Gastrocnemius medialis (tissue), 4 donors: ENCODE measurements around the gene HNRNPC. TPM values are rescaled to one million over a fixed set of nuclear protein-coding genes. Genes with fewer than 3 reads are reported as not detected.

ENCODE experiments used
- ATAC-seq, 2 donors: fragments of 150-250 bp; one replicate each; pipeline ENCODE4 v1.9.1; 2016
- DNase-seq, 2 donors: peaks; one replicate each; pipeline ENCODE4 v3.0.0-alpha.2; 2019
- H3K27ac ChIP-seq, 4 donors: fragments of 200-600 bp; sonication (generic); 1 replicate in 1 of 4; 2 replicates in 3 of 4; pipeline ENCODE4 v1.5.1; 2016 to 2018; ENCODE audit warnings: mild to moderate bottlenecking in 2 of 4, moderate library complexity in 1 of 4
- H3K27me3 ChIP-seq, 3 donors: fragments of 200-600 bp; sonication (generic) in 2 of 3; 1 replicate in 1 of 3; 2 replicates in 2 of 3; pipeline versions ENCODE4 v1.5.1 to v1.6.0; 2016 to 2019; ENCODE audit warnings: mild to moderate bottlenecking in 1 of 3, moderate library complexity in 1 of 3
- H3K36me3 ChIP-seq, 2 donors: fragments of 200-600 bp; sonication (generic) in 1 of 2; one replicate each; pipeline ENCODE4 v1.5.1; 2017 to 2018
- H3K4me1 ChIP-seq, 2 donors: fragments of 200-600 bp; sonication (generic) in 1 of 2; one replicate each; pipeline ENCODE4 v1.5.1; 2016 to 2017; ENCODE audit warnings: mild to moderate bottlenecking in 2 of 2
- H3K4me3 ChIP-seq, 4 donors: fragments of 200-600 bp; sonication (generic) in 3 of 4; 1 replicate in 1 of 4; 2 replicates in 3 of 4; pipeline ENCODE4 v1.5.1; 2016 to 2019; ENCODE audit warnings: mild to moderate bottlenecking in 2 of 4
- H3K9me3 ChIP-seq, 3 donors: fragments of 200-600 bp; sonication (generic) in 2 of 3; 1 replicate in 1 of 3; 2 replicates in 2 of 3; pipeline ENCODE4 v1.5.1; 2016 to 2019
- CTCF ChIP-seq, 5 experiments: fragments of 450-650 bp in 3 of 5; fragments of 200-600 bp in 2 of 5; sonication (generic) in 2 of 5; IDR thresholded peaks in 4 of 5; conservative IDR thresholded peaks in 1 of 5; 1 replicate in 4 of 5; 2 replicates in 1 of 5; pipeline ENCODE4 v1.5.1; 2016 to 2019; ENCODE audit warnings: antibody characterized with exemption in 5 of 5, mild to moderate bottlenecking in 3 of 5, moderate library complexity in 3 of 5
- POLR2A ChIP-seq, 2 donors: fragments of 450-650 bp; IDR thresholded peaks; one replicate each; pipeline ENCODE4 v1.6.1; 2017; ENCODE audit warnings: antibody characterized with exemption in 2 of 2, mild to moderate bottlenecking in 2 of 2, moderate library complexity in 2 of 2
- in situ Hi-C, 4 donors: fragments of 200-750 bp; cut with MboI; loops; one replicate each; pipeline versions ENCODE4 v1.15.0 to v1.8.0; 2017; ENCODE audit warnings: low sequenced_read_pairs in 4 of 4
- intact Hi-C: fragments of 100-400 bp; cut with DNase I; formaldehyde crosslinking; loops from one replicate; pipeline ENCODE4 v1.15.1; 2023; ENCODE audit warnings: low total_unique reads
- total RNA-seq, 4 donors: library from RNA; depleted of rRNA; stranded (reverse); fragments of >200 nt; gene quantifications; one replicate each; pipeline versions ENCODE4 v1.1.0 to v1.2.3, GENCODE V29; 2016

HNRNPC gene
- total RNA-seq, 4 donors from 2014 or later = 281 to 357 (median 318) TPM

- in situ Hi-C loops = no loop called here
- ATAC-seq (no peak), DNase-seq (no peak)
- intact Hi-C loops = loop anchor here (10.0 kb wide), 2 partner anchors 253 to 647 kb away; partner anchors contain the start of gene METTL3
- no peaks in the 10 kb centered on the region for H3K9me3 ChIP-seq
- no peaks in the 10 kb centered on the region for H3K27me3 ChIP-seq
- H3K4me3 ChIP-seq = no peak overlapping the region
- H3K27ac ChIP-seq = peak overlapping the region in 2 of 4 donors; percentile 24 to 53
- TF ChIP-seq CTCF (IDR thresholded peaks at IDR 0.05 in 4 of 5, conservative IDR thresholded peaks at IDR 0.05 in 1 of 5) (no peak), POLR2A (IDR thresholded peaks at IDR 0.05) (no peak)
- peaks cover 3 to 50% of the 10 kb centered on the region in 2 donors for H3K36me3 ChIP-seq
- peaks cover 86 to 93% of the 10 kb centered on the region in 2 donors for H3K4me1 ChIP-seq
Measured at GRCh38 chr14:21261824-21262223, 7.4 kb downstream of the HNRNPC start.

- in situ Hi-C loops = no loop called here
Measured at GRCh38 chr14:21258889-21259787, 10.1 kb downstream of the HNRNPC start.

GRCh38 chr14:21258005-21258888 is 11.0 kb downstream of the HNRNPC start:
- DNase-seq (no peak), ATAC-seq (no peak)
- no peak overlapping the region for H3K4me3 ChIP-seq
- in situ Hi-C loops = no loop called here
- no peaks in the 10 kb centered on the region for H3K9me3 ChIP-seq
- H3K27ac ChIP-seq = peak overlapping the region in 3 of 4 donors; percentile 19 to 42 (median 19)
- H3K4me1 ChIP-seq = peaks cover 71 to 81% of the 10 kb centered on the region in 2 donors
- intact Hi-C loops = loop anchor here (5.0 kb wide), 1 partner anchor 41 kb away; no protein-coding TSS in a partner anchor
- peaks cover 0 to 38% of the 10 kb centered on the region in 2 donors for H3K36me3 ChIP-seq
- TF ChIP-seq POLR2A (IDR thresholded peaks at IDR 0.05) (no peak), CTCF (IDR thresholded peaks at IDR 0.05 in 4 of 5, conservative IDR thresholded peaks at IDR 0.05 in 1 of 5) (no peak)
- H3K27me3 ChIP-seq = no peaks in the 10 kb centered on the region

More at GRCh38 chr14:21258889-21259787, 10.1 kb downstream of the HNRNPC start:
- H3K4me3 ChIP-seq = no peak overlapping the region
- ATAC-seq = no peak
- H3K27ac ChIP-seq = peak overlapping the region in 2 of 4 donors; percentile 11 to 42
- intact Hi-C loops = loop anchor here (5.0 kb wide), 1 partner anchor 42 kb away; no protein-coding TSS in a partner anchor
- peaks cover 0 to 45% of the 10 kb centered on the region in 2 donors for H3K36me3 ChIP-seq
- DNase-seq = no peak
- no peaks in the 10 kb centered on the region for H3K9me3 ChIP-seq
- no peak for TF ChIP-seq CTCF (IDR thresholded peaks at IDR 0.05 in 4 of 5, conservative IDR thresholded peaks at IDR 0.05 in 1 of 5)
- TF ChIP-seq POLR2A (IDR thresholded peaks at IDR 0.05) = no peak
- no peaks in the 10 kb centered on the region for H3K27me3 ChIP-seq
- H3K4me1 ChIP-seq = peaks cover 73 to 90% of the 10 kb centered on the region in 2 donors

- H3K36me3 ChIP-seq = peaks cover 0 to 31% of the 10 kb centered on the region in 2 donors
- H3K4me1 ChIP-seq = peaks cover 64 to 73% of the 10 kb centered on the region in 2 donors
- no peak for TF ChIP-seq CTCF (IDR thresholded peaks at IDR 0.05 in 4 of 5, conservative IDR thresholded peaks at IDR 0.05 in 1 of 5)
- no peak for TF ChIP-seq POLR2A (IDR thresholded peaks at IDR 0.05)
Measured at GRCh38 chr14:21257394-21257909, 11.8 kb downstream of the HNRNPC start.

More at GRCh38 chr14:21257394-21257909, 11.8 kb downstream of the HNRNPC start:
- peak overlapping the region in 3 of 4 donors; percentile 19 to 35 (median 19) for H3K27ac ChIP-seq
- intact Hi-C loops (loop anchor here (5.0 kb wide), 1 partner anchor 40 kb away; no protein-coding TSS in a partner anchor), in situ Hi-C loops (no loop called here)
- no peaks in the 10 kb centered on the region for H3K9me3 ChIP-seq
- ATAC-seq = peak in 1 of 2 donors; percentile 51
- H3K27me3 ChIP-seq = no peaks in the 10 kb centered on the region
- no peak for DNase-seq
- no peak overlapping the region for H3K4me3 ChIP-seq
